RWPE2 (cell line): ENCODE results near the gene P3H3.
"Not testable (repeated sequence)": the region's sequence is repeated elsewhere in the genome, so short reads cannot be mapped to it uniquely, and the experiment has no call there.

ENCODE experiments used
- ATAC-seq: fragments of 200-7000 bp; cut with Tn5 transposase; 3 replicates; pipeline ENCODE4 v1.9.1; 2021; ENCODE audit warnings: low read depth
- DNase-seq: peaks from one replicate; pipeline ENCODE4 v3.0.0-alpha.2; 2020; ENCODE audit warnings: low spot score
- H3K27ac ChIP-seq: fragments of 450-650 bp; 2 replicates; pipeline ENCODE4 v1.5.1; 2017; ENCODE audit warnings: mild to moderate bottlenecking; ENCODE audit not compliant: poor library complexity, severe bottlenecking
- H3K27me3 ChIP-seq: fragments of 250-450 bp; sonication (Bioruptor Pico); 2 replicates; pipeline ENCODE4 v1.5.1; 2021; ENCODE audit warnings: mild to moderate bottlenecking, moderate library complexity; ENCODE audit not compliant: insufficient read depth, poor library complexity, severe bottlenecking
- H3K36me3 ChIP-seq: fragments of 250-450 bp; sonication (Bioruptor Pico); 2 replicates; pipeline ENCODE4 v1.5.1; 2020; ENCODE audit warnings: low read depth, mild to moderate bottlenecking, moderate library complexity
- H3K4me1 ChIP-seq: fragments of 250-450 bp; sonication (Bioruptor Pico); 2 replicates; pipeline ENCODE4 v1.5.1; 2021; ENCODE audit warnings: mild to moderate bottlenecking, moderate library complexity; ENCODE audit not compliant: insufficient read depth, poor library complexity, severe bottlenecking
- H3K4me3 ChIP-seq: fragments of 250-450 bp; sonication (Bioruptor Pico); 2 replicates; pipeline ENCODE4 v1.5.1; 2021; ENCODE audit warnings: mild to moderate bottlenecking, moderate library complexity; ENCODE audit not compliant: severe bottlenecking
- H3K9me3 ChIP-seq: fragments of 250-450 bp; sonication (Bioruptor Pico); 2 replicates; pipeline ENCODE4 v1.5.1; 2021; ENCODE audit warnings: mild to moderate bottlenecking, moderate library complexity; ENCODE audit not compliant: severe bottlenecking
- CTCF ChIP-seq: fragments of 450-650 bp; IDR thresholded peaks from one replicate; pipeline ENCODE4 v1.5.1; 2017; ENCODE audit warnings: mild to moderate bottlenecking, moderate library complexity; ENCODE audit not compliant: poor library complexity, severe bottlenecking

Gene P3H3

GRCh38 chr12:6869049-6870021, 41.1 kb downstream of the P3H3 start:
- Histone ChIP-seq H3K36me3 (peaks cover 45% of the 10 kb centered on the region), H3K27me3 (no peaks in the 10 kb centered on the region), H3K4me1 (peaks cover 6% of the 10 kb centered on the region), H3K4me3 (peak overlapping the region; percentile 97), H3K9me3 (no peaks in the 10 kb centered on the region), H3K27ac (peak overlapping the region; percentile 88)
- ATAC-seq (no peak), DNase-seq (no peak)
- peak; percentile 91 for TF ChIP-seq CTCF

GRCh38 chr12:6870304-6870703, 42.1 kb downstream of the P3H3 start:
- not testable (repeated sequence) for H3K27me3 ChIP-seq, H3K4me3 ChIP-seq, H3K4me1 ChIP-seq, H3K9me3 ChIP-seq, ATAC-seq, DNase-seq
- peak overlapping the region; percentile 88 for H3K27ac ChIP-seq
- H3K36me3 ChIP-seq = peaks cover 37% of the 10 kb centered on the region

GRCh38 chr12:6871052-6871957, 43.1 kb downstream of the P3H3 start:
- DNase-seq (peak; percentile 81), ATAC-seq (peak; percentile 63)
- no peaks in the 10 kb centered on the region for H3K27me3 ChIP-seq
- H3K9me3 ChIP-seq = no peaks in the 10 kb centered on the region
- H3K36me3 ChIP-seq = peaks cover 31% of the 10 kb centered on the region
- TF ChIP-seq CTCF = no peak
- H3K27ac ChIP-seq = peak overlapping the region; percentile 88
- peak overlapping the region; percentile 49 for H3K4me3 ChIP-seq
- peaks cover 6% of the 10 kb centered on the region for H3K4me1 ChIP-seq

- Histone ChIP-seq H3K27me3 (no peaks in the 10 kb centered on the region), H3K4me1 (peaks cover 6% of the 10 kb centered on the region), H3K4me3 (peak overlapping the region; percentile 49), H3K36me3 (peaks cover 31% of the 10 kb centered on the region), H3K27ac (peak overlapping the region; percentile 88), H3K9me3 (no peaks in the 10 kb centered on the region)
- peak; percentile 98 for TF ChIP-seq CTCF
- ATAC-seq (peak; percentile 25), DNase-seq (peak; percentile 80)
Observed at GRCh38 chr12:6872073-6873048, 44.2 kb downstream of the P3H3 start.
